ENCODE results near the gene CKMT1B.
"Not testable (repeated sequence)": the region's sequence is repeated elsewhere in the genome, so short reads cannot be mapped to it uniquely, and the experiment has no call there.

- TF ChIP-seq CTCF, EZH2phosphoT487 (IDR thresholded peaks at IDR 0.05; ENCODE audit: low read length): not testable (repeated sequence)
Observed at GRCh38 chr15:43600200-43600599, 6.4 kb downstream of the CKMT1B start.

Measured in MM.1S (cell line).